GM18502 (cell line): Measurements from ENCODE around the gene RASGRP1.
A peak's percentile ranks its signal among the peaks of the same experiment; 100 is the strongest.

Experiments
- ATAC-seq: cut with Tn5 transposase; IDR thresholded peaks from one replicate; pipeline ENCODE4 v1.9.1; 2021; ENCODE audit warnings: mild to moderate bottlenecking; ENCODE audit not compliant: unreplicated experiment, poor library complexity

The RASGRP1 gene

GRCh38 chr15:38539008-38539343 lies 25.6 kb downstream of the RASGRP1 start:
- ATAC-seq = no peak

DNA sequence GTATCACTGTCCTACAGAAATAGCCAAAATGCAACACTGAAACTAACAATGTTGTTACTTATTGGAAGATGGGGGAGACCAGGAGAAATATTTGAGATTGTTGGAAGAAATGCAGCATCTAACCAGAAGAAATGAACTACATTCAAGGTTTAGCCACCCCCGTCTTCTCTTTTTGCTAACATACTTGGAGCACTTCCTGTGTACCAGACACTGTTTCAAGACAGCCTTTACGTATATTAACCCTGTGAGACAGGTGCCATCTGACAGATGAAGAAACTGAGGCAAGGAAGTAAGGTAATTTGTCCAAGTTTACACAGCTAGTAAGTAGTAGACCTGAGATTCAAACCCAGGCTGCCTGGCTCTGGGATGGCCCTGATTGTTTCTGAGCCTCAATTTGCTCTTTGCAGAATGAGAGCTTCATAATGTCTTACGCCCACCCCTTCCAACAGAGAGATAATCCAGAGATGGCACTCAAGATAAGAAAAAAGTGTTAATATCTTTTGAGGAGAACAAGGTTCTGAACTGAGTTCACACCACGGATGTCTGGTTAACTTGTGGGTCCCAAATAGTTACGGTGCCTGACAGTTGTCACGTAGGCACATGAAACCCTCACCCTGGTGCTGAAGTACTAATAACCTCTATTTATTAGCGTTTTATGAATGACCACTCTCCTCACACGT lies 26.1 kb downstream of the RASGRP1 start:
- ATAC-seq = no peak

GRCh38 chr15:38536201-38536676 lies 28.4 kb downstream of the RASGRP1 start:
- ATAC-seq = no peak

DNA sequence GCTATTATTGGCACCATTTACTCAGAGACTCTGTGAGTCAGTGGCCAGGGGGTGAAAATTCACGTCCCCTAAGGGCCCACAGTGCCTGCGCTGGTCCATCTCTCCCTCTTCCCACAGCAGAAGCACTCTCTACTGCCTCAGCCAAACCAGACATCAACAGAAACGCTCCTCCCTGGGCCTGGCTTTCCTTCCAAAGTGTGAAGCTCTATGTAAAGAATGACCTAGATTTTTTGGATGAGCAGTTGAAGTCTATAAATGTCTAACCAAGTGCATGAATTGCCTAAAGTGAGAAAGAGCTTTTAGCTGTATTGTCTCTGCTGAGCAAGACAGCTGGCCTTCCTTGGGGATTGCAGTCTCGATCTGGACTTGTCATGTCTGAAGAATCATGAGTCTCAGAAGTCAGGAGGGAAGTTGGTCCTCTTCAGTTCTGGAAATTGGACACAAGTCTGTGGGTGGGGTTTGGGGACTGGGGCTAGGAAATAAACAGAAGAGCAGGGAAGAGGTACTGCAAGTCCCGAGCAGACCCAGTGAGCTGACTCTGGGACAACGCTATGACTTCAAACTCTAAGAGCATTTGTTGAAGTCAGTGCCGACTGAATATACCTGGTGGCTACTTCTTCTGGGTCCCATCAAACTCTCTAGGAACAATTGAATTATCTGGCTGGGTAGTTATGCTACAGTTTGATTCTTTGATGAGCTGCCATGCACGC lies 29.0 kb downstream of the RASGRP1 start:
- no peak for ATAC-seq

DNA sequence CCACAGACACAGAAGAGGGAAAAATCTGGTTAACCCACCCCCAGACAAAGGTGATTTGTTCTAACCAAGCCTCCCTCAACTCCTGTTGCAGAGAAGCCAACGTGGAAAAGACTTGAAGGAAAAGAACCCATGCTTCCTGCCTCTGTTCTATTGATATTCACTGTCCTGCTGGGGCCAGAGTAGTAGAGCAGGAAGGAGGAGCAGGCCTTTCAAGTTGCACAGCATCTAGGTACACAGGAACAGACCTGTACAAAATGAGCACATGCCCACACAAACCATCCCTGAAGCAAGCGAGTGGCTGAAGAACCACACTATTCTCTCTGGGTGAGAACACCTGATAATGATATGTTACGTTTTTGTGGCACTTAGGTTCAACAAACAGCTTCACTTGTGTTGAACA lies 29.9 kb downstream of the RASGRP1 start:
- no peak for ATAC-seq

- ATAC-seq = no peak
These were observed 30.7 kb downstream of the RASGRP1 start for GRCh38 chr15:38533926-38534325.

DNA sequence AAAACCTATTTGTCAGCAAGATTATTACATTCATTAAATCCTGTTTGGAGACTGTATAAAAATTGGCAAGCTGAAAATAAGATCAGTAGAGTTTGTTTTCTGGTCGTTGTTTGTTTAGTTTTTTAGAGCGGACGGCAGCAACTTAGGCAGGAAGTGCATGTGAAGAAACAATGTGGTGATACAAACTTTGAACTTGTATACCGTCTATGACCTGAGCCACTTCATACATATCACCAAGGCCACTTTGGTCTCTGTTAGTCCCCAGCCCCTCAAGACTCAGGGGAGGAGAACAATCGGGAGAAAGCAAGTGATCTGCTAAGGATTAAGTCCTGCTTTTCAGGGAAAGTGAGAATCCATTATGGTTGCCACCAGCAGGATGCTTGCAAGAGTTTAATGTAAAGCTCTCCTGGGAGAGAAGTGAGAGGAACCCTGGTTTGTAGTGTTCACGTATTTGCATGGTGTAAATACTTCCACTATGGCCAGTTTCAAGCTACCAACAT lies 31.1 kb downstream of the RASGRP1 start:
- no peak for ATAC-seq

GRCh38 chr15:38532728-38533127 lies 31.9 kb downstream of the RASGRP1 start:
- no peak for ATAC-seq

DNA sequence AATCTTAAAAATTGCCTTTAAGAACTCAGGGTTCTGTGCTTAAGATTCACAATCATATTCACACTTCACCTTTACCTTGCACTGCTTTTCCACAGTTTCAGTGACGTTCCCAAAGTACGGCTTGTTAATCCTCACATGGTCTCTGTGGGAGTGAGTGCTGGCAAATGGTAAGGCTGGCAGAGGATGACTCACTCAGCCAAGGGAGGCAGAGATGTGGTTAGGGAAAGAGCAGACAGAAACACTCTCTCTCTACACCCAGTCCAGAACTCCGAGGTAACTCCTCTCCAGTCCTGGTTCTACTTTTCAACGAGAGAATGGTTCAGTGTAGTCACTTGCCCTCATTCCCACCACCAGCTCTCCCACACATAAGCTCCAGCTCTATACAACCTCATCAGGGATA lies 33.1 kb downstream of the RASGRP1 start:
- no peak for ATAC-seq

DNA sequence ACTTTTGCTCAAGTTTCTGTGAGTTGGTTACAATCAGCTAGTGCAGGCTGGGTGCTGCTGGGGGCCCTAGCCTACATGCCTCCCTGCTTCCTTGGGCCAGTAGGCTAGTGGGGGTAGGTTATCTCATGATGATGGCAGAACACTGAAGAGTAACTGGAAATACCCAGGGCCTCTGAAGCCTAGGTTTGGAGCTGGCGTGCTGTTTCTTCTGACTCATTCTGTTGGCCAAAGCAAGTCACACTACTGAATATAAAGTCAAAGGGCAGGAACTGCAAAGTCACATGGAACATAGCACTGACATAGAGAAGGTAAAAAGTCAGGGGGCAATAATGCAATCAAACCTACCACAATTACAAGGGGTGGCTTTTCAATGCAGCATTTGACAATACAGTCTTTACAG lies 34.5 kb downstream of the RASGRP1 start:
- ATAC-seq = peak; percentile 65

DNA sequence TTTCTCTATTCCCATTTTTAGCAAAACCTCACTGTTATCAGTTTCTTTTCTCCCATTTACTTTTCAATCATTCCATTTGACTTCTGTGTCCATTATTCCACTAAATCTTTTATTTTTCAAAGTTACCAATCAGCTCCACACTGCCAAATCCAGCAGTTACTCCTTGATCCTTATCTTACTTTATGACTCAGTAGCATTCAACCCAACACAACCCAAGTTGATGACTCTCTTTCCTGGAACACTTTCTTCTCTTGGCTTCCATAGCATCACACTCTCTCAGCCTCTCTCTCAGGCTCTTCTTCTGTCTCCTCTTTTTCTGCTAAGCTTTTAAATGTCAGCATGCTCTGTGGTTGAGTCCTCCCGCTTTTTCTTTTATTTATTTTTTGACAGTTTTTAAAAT lies 36.3 kb downstream of the RASGRP1 start:
- no peak for ATAC-seq

GRCh38 chr15:38526158-38526557 lies 38.5 kb downstream of the RASGRP1 start:
- no peak for ATAC-seq

GRCh38 chr15:38525489-38525888 lies 39.1 kb downstream of the RASGRP1 start:
- no peak for ATAC-seq

GRCh38 chr15:38524156-38524555 lies 40.5 kb downstream of the RASGRP1 start:
- no peak for ATAC-seq

GRCh38 chr15:38522922-38523321 lies 41.7 kb downstream of the RASGRP1 start:
- ATAC-seq = no peak

- no peak for ATAC-seq
These were observed 43.3 kb downstream of the RASGRP1 start for GRCh38 chr15:38521316-38521715.

DNA sequence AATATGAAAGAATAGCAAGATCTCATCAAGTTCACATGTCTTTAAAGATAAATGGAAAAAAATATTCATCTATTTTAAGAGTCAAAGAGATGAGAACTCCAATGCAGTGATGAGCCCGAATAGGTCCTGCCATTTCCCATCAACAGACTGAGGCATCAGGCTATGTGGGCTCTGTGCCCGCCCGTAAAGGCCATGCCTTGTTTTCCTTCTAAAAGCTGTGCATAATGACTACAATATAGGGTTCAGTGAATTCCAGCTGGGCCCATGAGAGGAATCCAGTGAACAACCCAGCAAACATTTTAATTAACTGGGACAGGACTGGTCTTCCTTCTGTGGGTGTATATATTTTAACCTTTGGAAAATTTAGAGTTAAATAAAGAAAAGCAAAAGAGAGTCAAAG lies 44.6 kb downstream of the RASGRP1 start:
- no peak for ATAC-seq

GRCh38 chr15:38518084-38518483 lies 46.5 kb downstream of the RASGRP1 start:
- ATAC-seq = no peak

DNA sequence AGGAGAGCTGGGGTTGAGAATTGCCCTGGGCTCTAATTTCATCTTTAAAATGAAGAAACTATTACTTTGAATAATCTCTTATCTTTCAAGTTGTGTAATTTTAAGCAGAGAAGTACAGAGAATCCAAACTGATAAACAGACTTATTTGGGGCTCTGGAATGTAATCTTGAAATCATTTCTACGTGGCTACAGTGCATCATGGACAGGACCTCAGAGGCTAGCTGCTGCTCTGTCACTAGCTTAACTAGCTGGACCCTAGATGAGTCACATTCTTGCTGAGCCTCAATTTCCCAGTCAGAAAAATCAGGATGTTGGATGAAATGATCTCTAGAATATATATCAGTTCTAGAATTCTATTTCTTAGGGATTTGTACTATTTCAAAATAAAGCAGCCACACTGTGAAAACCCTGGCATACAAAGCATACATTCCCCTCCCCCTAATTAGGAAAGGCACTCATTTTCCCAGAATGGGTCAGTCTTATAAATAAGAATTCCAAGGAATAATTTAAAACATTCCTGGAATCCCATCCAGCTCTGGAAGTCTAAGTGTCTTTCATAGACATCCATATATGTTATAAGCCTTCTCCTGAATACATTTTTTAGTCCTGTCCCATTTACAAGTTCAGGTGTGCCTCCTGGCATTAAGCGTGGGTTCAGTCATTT lies 47.2 kb downstream of the RASGRP1 start:
- no peak for ATAC-seq

DNA sequence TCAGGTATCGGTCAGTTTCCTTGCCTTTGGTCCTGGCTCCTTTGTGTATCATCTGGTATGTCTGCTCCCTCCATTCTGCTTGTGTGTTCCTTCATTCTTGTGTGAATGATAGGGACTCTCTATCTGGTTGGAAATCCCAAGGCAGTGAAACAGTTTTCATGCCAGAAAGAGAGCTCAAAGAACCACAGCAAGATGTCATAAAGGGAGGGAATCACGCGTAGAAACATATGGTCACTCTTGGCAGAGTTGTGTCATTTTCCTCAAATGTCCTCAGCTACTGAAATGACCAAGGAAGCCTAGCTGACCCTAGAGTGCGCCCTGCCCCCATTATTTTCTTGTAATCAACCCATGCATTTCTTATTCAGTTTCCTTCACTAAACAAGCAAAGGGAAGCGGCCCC lies 48.0 kb downstream of the RASGRP1 start:
- no peak for ATAC-seq

DNA sequence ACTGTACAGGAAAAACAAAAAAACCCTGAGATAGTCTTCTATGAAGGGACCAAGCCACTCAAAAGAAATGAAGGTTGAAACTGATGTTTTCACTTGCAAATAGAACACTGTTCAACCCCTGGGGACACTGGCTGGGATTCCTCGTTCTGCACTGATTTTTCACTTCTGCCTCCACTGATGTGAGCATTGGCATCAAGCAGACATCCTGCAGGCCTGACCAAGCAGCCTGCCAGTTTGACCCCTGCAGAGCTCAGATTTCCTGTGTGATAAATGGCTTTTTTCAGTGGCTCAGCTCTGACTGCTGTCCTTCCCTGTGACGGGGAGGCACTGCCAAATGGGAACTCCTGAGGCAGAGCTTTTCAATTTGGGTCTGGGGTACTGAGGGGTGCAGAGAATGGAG lies 50.0 kb downstream of the RASGRP1 start:
- peak; percentile 87 for ATAC-seq
